GM23248 (cell line): Measurements from ENCODE around the gene SSMEM1.

Experiments
- EZH2 ChIP-seq: fragments of 200-600 bp; sonication (generic); IDR thresholded peaks from 2 replicates; pipeline ENCODE4 v1.6.1; 2018; ENCODE audit warnings: antibody characterized with exemption, mild to moderate bottlenecking; ENCODE audit not compliant: insufficient read depth, poor library complexity, severe bottlenecking
- EZH2phosphoT487 ChIP-seq: fragments of 200-600 bp; sonication (generic); IDR thresholded peaks from 2 replicates; pipeline ENCODE4 v1.6.1; 2018; ENCODE audit warnings: antibody characterized with exemption, moderate library complexity, mild to moderate bottlenecking, low read depth; ENCODE audit not compliant: insufficient read depth

GRCh38 chr7:130224210-130224609, 16.6 kb downstream of the SSMEM1 start:
- TF ChIP-seq EZH2phosphoT487, result no peak
- TF ChIP-seq EZH2, result no peak
